GM12878 (cell line): ENCODE data around the gene HSF4. TPM values are rescaled to one million over a fixed set of nuclear protein-coding genes. Genes with fewer than 3 reads are reported as not detected.

ENCODE experiments used
- ATF7 ChIP-seq: fragments of 450-650 bp; IDR thresholded peaks from 2 replicates; pipeline ENCODE4 v1.6.1; 2016; ENCODE audit warnings: low read depth, mild to moderate bottlenecking
- BHLHE40 ChIP-seq, 2 experiments: fragments of 450-650 bp in 1 of 2; IDR thresholded peaks; 2 replicates each; pipeline ENCODE4 v1.6.1; 2011 to 2017; ENCODE audit warnings: low read depth in 2 of 2, borderline replicate concordance in 1 of 2, improper control_type of control experiment in 1 of 2, low read length in 1 of 2, mild to moderate bottlenecking in 1 of 2
- CBX5 ChIP-seq: sonication (generic); IDR thresholded peaks from 2 replicates; pipeline ENCODE4 v1.6.1; 2016; ENCODE audit warnings: low read depth, moderate library complexity, mild to moderate bottlenecking, inconsistent platforms
- CHD2 ChIP-seq: IDR thresholded peaks from 2 replicates; pipeline ENCODE4 v1.6.1; 2011; ENCODE audit warnings: low read depth, low read length, improper control_type of control experiment, borderline replicate concordance
- CREM ChIP-seq: IDR thresholded peaks from 2 replicates; pipeline ENCODE4 v1.6.1; 2014; ENCODE audit warnings: antibody characterized with exemption, low read depth
- E2F4 ChIP-seq: IDR thresholded peaks from 2 replicates; pipeline ENCODE4 v1.6.1; 2012; ENCODE audit warnings: low read depth, low read length, improper control_type of control experiment
- EGR1 ChIP-seq, 2 experiments: IDR thresholded peaks; 1 replicate in 1 of 2; 2 replicates in 1 of 2; pipeline ENCODE4 v1.6.1; 2011 to 2012; ENCODE audit warnings: low read depth in 2 of 2, low read length in 2 of 2, borderline replicate concordance in 1 of 2, mild to moderate bottlenecking in 1 of 2, moderate library complexity in 1 of 2
- ESRRA ChIP-seq: IDR thresholded peaks from 2 replicates; pipeline ENCODE4 v1.6.1; 2012; ENCODE audit warnings: mild to moderate bottlenecking, low read length, improper control_type of control experiment
- FOS ChIP-seq: IDR thresholded peaks from 3 replicates; pipeline ENCODE4 v1.6.1; 2011; ENCODE audit warnings: borderline replicate concordance; ENCODE audit not compliant: insufficient read length; ENCODE audit errors: extremely low read depth
- HDGF ChIP-seq: fragments of 450-650 bp; IDR thresholded peaks from 2 replicates; pipeline ENCODE4 v1.6.1; 2016; ENCODE audit warnings: antibody characterized with exemption
- IKZF1 ChIP-seq: fragments of 450-650 bp; conservative IDR thresholded peaks from 2 replicates; pipeline ENCODE4 v1.6.1; 2017; ENCODE audit warnings: antibody characterized with exemption, mild to moderate bottlenecking
- LARP7 ChIP-seq: fragments of 450-650 bp; IDR thresholded peaks from 2 replicates; pipeline ENCODE4 v1.6.1; 2017; ENCODE audit warnings: mild to moderate bottlenecking
- MXI1 ChIP-seq: fragments of 150-350 bp; IDR thresholded peaks from 2 replicates; pipeline ENCODE4 v1.6.1; 2011; ENCODE audit warnings: low read depth, mild to moderate bottlenecking, inconsistent platforms, low read length, improper control_type of control experiment
- NBN ChIP-seq: fragments of 450-650 bp; IDR thresholded peaks from 2 replicates; pipeline ENCODE4 v1.6.1; 2016
- NFYA ChIP-seq: IDR thresholded peaks from 2 replicates; pipeline ENCODE4 v1.6.1; 2011; ENCODE audit warnings: low read depth, mild to moderate bottlenecking, low read length, improper control_type of control experiment, borderline replicate concordance
- NR2F1 ChIP-seq: fragments of 450-650 bp; conservative IDR thresholded peaks from 2 replicates; pipeline ENCODE4 v1.6.1; 2017; ENCODE audit warnings: mild to moderate bottlenecking
- PAX5 ChIP-seq: IDR thresholded peaks from 2 replicates; pipeline ENCODE4 v1.6.1; 2011; ENCODE audit warnings: low read depth, low read length, borderline replicate concordance
- POLR2A ChIP-seq: IDR thresholded peaks from 2 replicates; pipeline ENCODE4 v1.6.1; 2011; ENCODE audit warnings: low read depth, mild to moderate bottlenecking, low read length
- RFX5 ChIP-seq: IDR thresholded peaks from 2 replicates; pipeline ENCODE4 v1.6.1; 2011; ENCODE audit warnings: low read depth, low read length, improper control_type of control experiment
- RUNX3 ChIP-seq: IDR thresholded peaks from 2 replicates; pipeline ENCODE4 v1.6.1; 2012; ENCODE audit warnings: low read length, inconsistent platforms
- SP1 ChIP-seq: IDR thresholded peaks from one replicate; pipeline ENCODE4 v1.6.1; 2011; ENCODE audit warnings: low read depth, low read length
- STAT1 ChIP-seq: fragments of 450-650 bp; conservative IDR thresholded peaks from 2 replicates; pipeline ENCODE4 v1.6.1; 2014; ENCODE audit warnings: antibody characterized with exemption, mild to moderate bottlenecking
- polyA plus RNA-seq, 11 experiments: library from polyadenylated mRNA; depleted of rRNA in 4 of 11; unstranded in 6 of 11; stranded (reverse) in 5 of 11; fragments of >200 nt; fragmentation: Nextera tagmentation in 4 of 11; fragmentation: Illumina TruSeq in 1 of 11; extraction: Ambion mirVana in 4 of 11; extraction: Trizol in 1 of 11; gene quantifications; 1 replicate in 1 of 11; 2 replicates in 10 of 11; pipeline versions ENCODE4 v1.2.1 to v1.2.3, GENCODE V29; 2011 to 2016; ENCODE audit warnings: inconsistent platforms in 2 of 11, missing spikeins in 2 of 11, low read depth in 1 of 11
- total RNA-seq, 4 experiments: library from RNA; depleted of rRNA in 3 of 4; stranded (reverse); fragments of >200 nt in 3 of 4; fragmentation: Illumina TruSeq in 1 of 4; extraction: Trizol in 1 of 4; gene quantifications; 2 replicates each; pipeline versions ENCODE4 v1.2.1 to v1.2.3, GENCODE V29; 2013 to 2021
- TF ChIP-seq, protein P1 (sequence below): fragments of 450-650 bp; IDR thresholded peaks from 2 replicates; pipeline ENCODE4 v1.6.1; 2014; ENCODE audit warnings: mild to moderate bottlenecking
- TF ChIP-seq, protein P2 (sequence below): IDR thresholded peaks from 2 replicates; pipeline ENCODE4 v1.6.1; 2011; ENCODE audit warnings: mild to moderate bottlenecking, low read depth, low read length, moderate library complexity; ENCODE audit not compliant: insufficient replicate concordance
- TF ChIP-seq, protein P3 (sequence below): fragments of 450-650 bp; formaldehyde crosslinking; IDR thresholded peaks from 2 replicates; pipeline ENCODE4 v1.5.0; 2022; ENCODE audit warnings: mild to moderate bottlenecking, missing genetic modification characterization

HSF4 gene
- total and polyA plus RNA-seq, 10 of the 15 experiments (the other 5 are each of a cell fraction or from before 2014, with no cell fraction given), result 0.31 to 9.9 (median 2.6) TPM; not detected in 1

DNA sequence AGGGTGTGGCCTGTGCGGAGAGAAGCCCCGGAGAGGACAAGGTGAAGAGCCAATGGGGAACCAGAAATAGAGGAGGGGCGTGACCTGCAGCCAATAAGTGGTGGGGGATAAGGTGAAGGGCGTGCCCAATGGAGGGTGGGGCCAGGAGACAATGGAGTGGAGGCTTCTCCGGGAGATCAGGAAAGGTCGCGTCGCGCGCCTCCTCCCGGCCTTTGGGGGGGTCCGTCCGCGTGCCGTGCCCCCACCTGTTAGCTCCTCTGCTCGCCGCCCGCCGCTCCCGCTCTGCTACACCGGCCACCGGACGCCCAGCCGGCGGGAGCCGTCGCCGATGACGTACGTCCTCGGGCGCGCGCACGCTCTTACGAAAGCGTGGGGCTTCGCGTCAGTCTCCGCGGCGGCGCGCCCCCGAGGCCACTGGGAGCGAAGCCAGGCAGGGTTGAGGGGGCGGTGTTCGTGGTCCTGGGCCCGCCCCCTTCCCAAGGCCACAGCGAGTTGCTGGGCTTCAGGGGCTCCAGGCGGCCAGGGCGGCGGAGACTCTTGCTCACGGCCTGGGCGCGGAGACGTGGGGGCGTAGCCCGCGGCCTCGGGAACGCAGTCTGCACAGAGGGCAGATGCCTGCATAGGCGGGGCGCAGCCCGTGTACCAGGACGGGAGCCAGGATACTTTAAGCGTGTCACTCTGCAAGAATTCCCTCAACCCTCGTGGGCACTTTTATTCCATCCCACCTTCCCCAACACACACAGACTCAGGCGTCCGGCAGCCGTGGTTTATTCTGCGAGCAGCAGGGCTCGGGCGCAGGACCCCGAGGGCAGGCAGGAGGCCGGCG lies 19.3 kb downstream of the HSF4 start, which contains the start of gene MATCAP1 (continued):
- TF ChIP-seq BHLHE40 (IDR thresholded peaks at IDR 0.05; ENCODE audit: borderline replicate concordance in 1 of 2, low read depth in 2 of 2, low read length in 1 of 2) (peak in 1 of 2 experiments; percentile 48; a peak in 2 of 4 replicates), CREM (peak; percentile 88), RUNX3 (no peak), NR2F1 (peak; percentile 79), MXI1 (peak; percentile 39; the same call in 1 of the 2 replicates), PAX5 (peak; percentile 38; the same call in 1 of the 2 replicates), FOS (peak; percentile 73), POLR2A (peak; percentile 76), NFYA (peak; percentile 29; the same call in 1 of the 2 replicates), SP1 (peak; percentile 98), IKZF1 (peak; percentile 68), E2F4 (0 out of 2 replicates have a peak, but pooled peaks have one; percentile 42), LARP7 (peak; percentile 21; the same call in 1 of the 2 replicates), STAT1 (0 out of 2 replicates have a peak, but pooled peaks have one; percentile 52), EGR1 (IDR thresholded peaks at IDR 0.05; ENCODE audit: borderline replicate concordance in 1 of 2, low read depth in 2 of 2, low read length in 2 of 2) (peak; percentile 75 to 84), NBN (0 out of 2 replicates have a peak, but pooled peaks have one; percentile 60), HDGF (peak; percentile 96), RFX5 (peak; percentile 5; the same call in 1 of the 2 replicates), ESRRA (peak; percentile 21; the same call in 1 of the 2 replicates), CHD2 (peak; percentile 93), CBX5 (no peak), ATF7 (peak; percentile 56; the same call in 1 of the 2 replicates)
- TF ChIP-seq, protein P1, sequence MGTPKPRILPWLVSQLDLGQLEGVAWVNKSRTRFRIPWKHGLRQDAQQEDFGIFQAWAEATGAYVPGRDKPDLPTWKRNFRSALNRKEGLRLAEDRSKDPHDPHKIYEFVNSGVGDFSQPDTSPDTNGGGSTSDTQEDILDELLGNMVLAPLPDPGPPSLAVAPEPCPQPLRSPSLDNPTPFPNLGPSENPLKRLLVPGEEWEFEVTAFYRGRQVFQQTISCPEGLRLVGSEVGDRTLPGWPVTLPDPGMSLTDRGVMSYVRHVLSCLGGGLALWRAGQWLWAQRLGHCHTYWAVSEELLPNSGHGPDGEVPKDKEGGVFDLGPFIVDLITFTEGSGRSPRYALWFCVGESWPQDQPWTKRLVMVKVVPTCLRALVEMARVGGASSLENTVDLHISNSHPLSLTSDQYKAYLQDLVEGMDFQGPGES, result peak; percentile 81
- TF ChIP-seq, protein P2, sequence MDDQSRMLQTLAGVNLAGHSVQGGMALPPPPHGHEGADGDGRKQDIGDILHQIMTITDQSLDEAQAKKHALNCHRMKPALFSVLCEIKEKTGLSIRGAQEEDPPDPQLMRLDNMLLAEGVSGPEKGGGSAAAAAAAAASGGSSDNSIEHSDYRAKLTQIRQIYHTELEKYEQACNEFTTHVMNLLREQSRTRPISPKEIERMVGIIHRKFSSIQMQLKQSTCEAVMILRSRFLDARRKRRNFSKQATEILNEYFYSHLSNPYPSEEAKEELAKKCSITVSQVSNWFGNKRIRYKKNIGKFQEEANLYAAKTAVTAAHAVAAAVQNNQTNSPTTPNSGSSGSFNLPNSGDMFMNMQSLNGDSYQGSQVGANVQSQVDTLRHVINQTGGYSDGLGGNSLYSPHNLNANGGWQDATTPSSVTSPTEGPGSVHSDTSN, result peak; percentile 97
- TF ChIP-seq, protein P3, sequence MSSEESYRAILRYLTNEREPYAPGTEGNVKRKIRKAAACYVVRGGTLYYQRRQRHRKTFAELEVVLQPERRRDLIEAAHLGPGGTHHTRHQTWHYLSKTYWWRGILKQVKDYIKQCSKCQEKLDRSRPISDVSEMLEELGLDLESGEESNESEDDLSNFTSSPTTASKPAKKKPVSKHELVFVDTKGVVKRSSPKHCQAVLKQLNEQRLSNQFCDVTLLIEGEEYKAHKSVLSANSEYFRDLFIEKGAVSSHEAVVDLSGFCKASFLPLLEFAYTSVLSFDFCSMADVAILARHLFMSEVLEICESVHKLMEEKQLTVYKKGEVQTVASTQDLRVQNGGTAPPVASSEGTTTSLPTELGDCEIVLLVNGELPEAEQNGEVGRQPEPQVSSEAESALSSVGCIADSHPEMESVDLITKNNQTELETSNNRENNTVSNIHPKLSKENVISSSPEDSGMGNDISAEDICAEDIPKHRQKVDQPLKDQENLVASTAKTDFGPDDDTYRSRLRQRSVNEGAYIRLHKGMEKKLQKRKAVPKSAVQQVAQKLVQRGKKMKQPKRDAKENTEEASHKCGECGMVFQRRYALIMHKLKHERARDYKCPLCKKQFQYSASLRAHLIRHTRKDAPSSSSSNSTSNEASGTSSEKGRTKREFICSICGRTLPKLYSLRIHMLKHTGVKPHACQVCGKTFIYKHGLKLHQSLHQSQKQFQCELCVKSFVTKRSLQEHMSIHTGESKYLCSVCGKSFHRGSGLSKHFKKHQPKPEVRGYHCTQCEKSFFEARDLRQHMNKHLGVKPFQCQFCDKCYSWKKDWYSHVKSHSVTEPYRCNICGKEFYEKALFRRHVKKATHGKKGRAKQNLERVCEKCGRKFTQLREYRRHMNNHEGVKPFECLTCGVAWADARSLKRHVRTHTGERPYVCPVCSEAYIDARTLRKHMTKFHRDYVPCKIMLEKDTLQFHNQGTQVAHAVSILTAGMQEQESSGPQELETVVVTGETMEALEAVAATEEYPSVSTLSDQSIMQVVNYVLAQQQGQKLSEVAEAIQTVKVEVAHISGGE (CRISPR knock-in tag), result no peak
